Endothelial cell of umbilical vein (primary cell): ENCODE results near the gene MAN2A1. TPM values are rescaled to one million over a fixed set of nuclear protein-coding genes. Genes with fewer than 3 reads are reported as not detected.

ENCODE experiments used
- BruUV-seq: library from RNA; stranded (reverse); fragments of 400-500 nt; replicated peaks from 2 replicates; lab custom pipeline; 2021; lab: Mats Ljungman, UMichigan
- CTCF ChIA-PET: fragments of 300-600, 350-600 bp; sonication (Branson Sonifier 250); formaldehyde crosslinking; loops from one replicate; lab custom pipeline; 2021; ENCODE audit warnings: antibody characterized with exemption, inconsistent platforms; lab: Charles Lee
- POLR2A ChIA-PET: fragments of 300-600, 350-600 bp; sonication (Branson Sonifier 250); formaldehyde crosslinking; loops from one replicate; lab custom pipeline; 2021; ENCODE audit warnings: antibody characterized with exemption, inconsistent platforms; lab: Charles Lee
- DNase-seq: peaks from one replicate; pipeline ENCODE4 v3.0.0-alpha.2; 2011; ENCODE audit warnings: low read depth, low spot score
- FAIRE-seq: peaks from 2 replicates; lab custom pipeline; 2011; peaks lifted over from hg19 to GRCh38; lab: Jason Lieb, UNC
- H2AFZ ChIP-seq: 2 replicates; pipeline ENCODE4 v1.6.0; 2012; ENCODE audit warnings: low read depth, low read length, control low read depth, inconsistent platforms
- H3K27ac ChIP-seq: 2 replicates; pipeline ENCODE4 v1.5.1; 2011; ENCODE audit warnings: low read depth, mild to moderate bottlenecking, control low read depth, low read length, moderate library complexity; ENCODE audit not compliant: insufficient read depth
- H3K27me3 ChIP-seq, 2 experiments: 2 replicates each; pipeline versions ENCODE4 v1.6.0 to v1.6.1; 2011; ENCODE audit warnings: low read length in 2 of 2, mixed read lengths in 1 of 2; ENCODE audit not compliant: control insufficient read depth in 2 of 2, insufficient read depth in 2 of 2
- H3K36me3 ChIP-seq, 2 experiments: 2 replicates in 1 of 2; 3 replicates in 1 of 2; pipeline ENCODE4 v1.5.1; 2011; ENCODE audit warnings: low read length in 2 of 2, mild to moderate bottlenecking in 1 of 2, moderate library complexity in 1 of 2; ENCODE audit not compliant: control insufficient read depth in 2 of 2, insufficient read depth in 2 of 2; ENCODE audit errors: extremely low read depth in 1 of 2
- H3K4me1 ChIP-seq: 3 replicates; pipeline ENCODE4 v1.5.1; 2011; ENCODE audit warnings: mild to moderate bottlenecking, low read length; ENCODE audit not compliant: control insufficient read depth, insufficient read depth; ENCODE audit errors: extremely low read depth
- H3K4me2 ChIP-seq: 2 replicates; pipeline ENCODE4 v1.6.1; 2011; ENCODE audit warnings: low read length, control low read depth, mixed read lengths; ENCODE audit not compliant: insufficient read depth
- H3K4me3 ChIP-seq, 3 experiments: fragments of 200-600 bp in 1 of 3; sonication (generic), shearing (Covaris generic) in 1 of 3; replicated peaks in 1 of 3; 2 replicates each; pipeline ENCODE4 v1.5.1; 2011 to 2016; ENCODE audit warnings: control low read depth in 3 of 3, low read length in 3 of 3, mild to moderate bottlenecking in 2 of 3, inconsistent platforms in 1 of 3, low read depth in 1 of 3, moderate library complexity in 1 of 3; ENCODE audit not compliant: insufficient read depth in 1 of 3
- H3K79me2 ChIP-seq: 2 replicates; pipeline ENCODE4 v1.6.0; 2012; ENCODE audit warnings: low read length, inconsistent platforms; ENCODE audit not compliant: control insufficient read depth, insufficient read depth
- H3K9ac ChIP-seq: replicated peaks from 2 replicates; pipeline ENCODE3; 2011; ENCODE audit warnings: low read length, control low read depth; ENCODE audit not compliant: insufficient read depth; ENCODE audit errors: extremely low read depth
- H3K9me1 ChIP-seq: replicated peaks from 3 replicates; pipeline ENCODE4 v1.6.0; 2011; ENCODE audit warnings: mild to moderate bottlenecking, low read length; ENCODE audit not compliant: control insufficient read depth, insufficient read depth; ENCODE audit errors: extremely low read depth
- H3K9me3 ChIP-seq: replicated peaks from 2 replicates; pipeline ENCODE4 v1.5.1; 2012; ENCODE audit warnings: low read length, inconsistent platforms; ENCODE audit not compliant: control insufficient read depth, insufficient read depth
- H4K20me1 ChIP-seq: replicated peaks from 2 replicates; pipeline ENCODE3; 2011; ENCODE audit warnings: mild to moderate bottlenecking, low read length; ENCODE audit not compliant: control insufficient read depth, insufficient read depth; ENCODE audit errors: extremely low read depth
- FOS ChIP-seq: IDR thresholded peaks from 2 replicates; pipeline ENCODE4 v1.6.1; 2011; ENCODE audit warnings: mild to moderate bottlenecking, low read length, moderate library complexity, borderline replicate concordance; ENCODE audit not compliant: insufficient read depth
- GATA2 ChIP-seq: IDR thresholded peaks from 2 replicates; pipeline ENCODE4 v1.7.0; 2011; ENCODE audit warnings: low read depth, mild to moderate bottlenecking, moderate library complexity, mixed read lengths, low read length; ENCODE audit not compliant: insufficient read length, insufficient read depth
- JUN ChIP-seq: IDR thresholded peaks from 2 replicates; pipeline ENCODE4 v1.6.1; 2011; ENCODE audit warnings: borderline replicate concordance, low read depth; ENCODE audit not compliant: insufficient read length, insufficient read depth
- POLR2A ChIP-seq: IDR thresholded peaks from 2 replicates; pipeline ENCODE4 v1.6.1; 2012; ENCODE audit warnings: low read depth, mild to moderate bottlenecking, control low read depth, low read length
- dilution Hi-C: fragments of 300-500 bp; cut with MboI; formaldehyde crosslinking; loops from one replicate; pipeline ENCODE4 v1.15.0; 2019; ENCODE audit warnings: low sequenced_read_pairs; ENCODE audit not compliant: extremely low pct_ligation_motif_present
- intact Hi-C: fragments of 100-400 bp; cut with micrococcal nuclease; formaldehyde crosslinking; loops from one replicate; pipeline ENCODE4 v1.10.0; 2022
- polyA plus RNA-seq, 4 experiments: library from polyadenylated mRNA; depleted of rRNA in 3 of 4; stranded (reverse) in 3 of 4; unstranded in 1 of 4; fragments of >200 nt; gene quantifications; 2 replicates each; pipeline versions ENCODE4 v1.2.1 to v1.2.3, GENCODE V29; 2011 to 2012; ENCODE audit warnings: missing spikeins in 1 of 4
- total RNA-seq: library from RNA; stranded (reverse); gene quantifications from 2 replicates; pipeline ENCODE4 v1.2.3, GENCODE V29; 2021
- TF ChIP-seq, protein P1 (sequence below), 2 donors: IDR thresholded peaks; 1 replicate in 1 of 2; 2 replicates in 1 of 2; pipeline ENCODE4 v1.5.1; 2011; ENCODE audit warnings: low read length in 2 of 2, mild to moderate bottlenecking in 2 of 2, moderate library complexity in 2 of 2, control low read depth in 1 of 2, inconsistent platforms in 1 of 2, low read depth in 1 of 2; ENCODE audit not compliant: insufficient read depth in 1 of 2; ENCODE audit errors: extremely low read depth in 1 of 2
- TF ChIP-seq, protein P2 (sequence below): IDR thresholded peaks from 2 replicates; pipeline ENCODE4 v1.6.1; 2011; ENCODE audit not compliant: insufficient read depth, insufficient read length

The MAN2A1 gene
- total and polyA plus RNA-seq, 2 donors (not counting 3 experiments of a cell fraction or from before 2014, with no cell fraction given), result 20.8 to 54.8 TPM

DNA sequence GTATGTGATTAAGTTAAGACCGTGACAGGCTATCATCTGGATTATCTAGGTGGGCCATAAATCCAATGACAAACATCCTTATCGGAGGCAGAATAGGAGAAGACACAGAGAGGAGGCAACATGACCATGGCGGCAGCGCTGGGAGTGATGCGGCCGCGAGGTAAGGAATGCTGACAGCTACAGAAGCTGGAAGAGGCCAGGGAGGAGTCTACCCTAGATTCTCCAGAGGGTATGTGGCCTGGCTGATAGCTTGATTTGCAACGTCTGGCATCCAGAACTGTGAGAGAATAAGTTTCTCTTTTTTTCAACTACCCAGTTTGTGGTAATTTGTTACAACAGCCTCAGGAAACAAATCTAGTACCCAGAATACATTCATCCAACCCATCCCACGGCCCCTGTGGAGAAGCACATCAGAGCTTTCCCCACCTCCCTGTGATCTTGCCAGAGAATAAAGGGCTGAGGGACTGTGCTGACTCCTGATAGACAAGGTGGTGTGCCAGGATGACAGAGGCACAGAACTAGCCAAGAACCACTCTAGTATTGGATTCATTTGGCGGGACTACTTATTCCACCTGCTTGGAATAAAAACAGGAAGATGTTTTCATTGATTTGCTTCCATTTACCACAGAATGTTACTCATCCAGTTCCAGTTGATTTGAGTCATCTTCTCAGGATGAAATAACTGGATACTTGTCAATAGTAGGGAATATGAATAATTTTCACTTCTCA, 187.4 kb downstream of the MAN2A1 start:
- H2AFZ ChIP-seq, result no peak overlapping the region
- no peak overlapping the region for H3K4me3 ChIP-seq
- POLR2A ChIA-PET, result no interaction called here
- no peaks in the 10 kb centered on the region for H3K79me2 ChIP-seq
- H4K20me1 ChIP-seq, result no peaks in the 10 kb centered on the region
- H3K36me3 ChIP-seq, result no peaks in the 10 kb centered on the region
- CTCF ChIA-PET, result no interaction called here
- no peaks in the 10 kb centered on the region for H3K9me3 ChIP-seq
- no peak overlapping the region for H3K9ac ChIP-seq
- intact Hi-C loops, result no loop called here
- H3K9me1 ChIP-seq, result no peaks in the 10 kb centered on the region
- no peak overlapping the region for H3K27ac ChIP-seq
- DNase-seq (no peak), FAIRE-seq (no peak)
- no peak overlapping the region for H3K4me2 ChIP-seq
- no peaks in the 10 kb centered on the region for H3K27me3 ChIP-seq
- no peaks in the 10 kb centered on the region for H3K4me1 ChIP-seq
- BruUV-seq, result no TSS peak
- dilution Hi-C loops, result no loop called here
- TF ChIP-seq, protein P1, sequence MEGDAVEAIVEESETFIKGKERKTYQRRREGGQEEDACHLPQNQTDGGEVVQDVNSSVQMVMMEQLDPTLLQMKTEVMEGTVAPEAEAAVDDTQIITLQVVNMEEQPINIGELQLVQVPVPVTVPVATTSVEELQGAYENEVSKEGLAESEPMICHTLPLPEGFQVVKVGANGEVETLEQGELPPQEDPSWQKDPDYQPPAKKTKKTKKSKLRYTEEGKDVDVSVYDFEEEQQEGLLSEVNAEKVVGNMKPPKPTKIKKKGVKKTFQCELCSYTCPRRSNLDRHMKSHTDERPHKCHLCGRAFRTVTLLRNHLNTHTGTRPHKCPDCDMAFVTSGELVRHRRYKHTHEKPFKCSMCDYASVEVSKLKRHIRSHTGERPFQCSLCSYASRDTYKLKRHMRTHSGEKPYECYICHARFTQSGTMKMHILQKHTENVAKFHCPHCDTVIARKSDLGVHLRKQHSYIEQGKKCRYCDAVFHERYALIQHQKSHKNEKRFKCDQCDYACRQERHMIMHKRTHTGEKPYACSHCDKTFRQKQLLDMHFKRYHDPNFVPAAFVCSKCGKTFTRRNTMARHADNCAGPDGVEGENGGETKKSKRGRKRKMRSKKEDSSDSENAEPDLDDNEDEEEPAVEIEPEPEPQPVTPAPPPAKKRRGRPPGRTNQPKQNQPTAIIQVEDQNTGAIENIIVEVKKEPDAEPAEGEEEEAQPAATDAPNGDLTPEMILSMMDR (IDR thresholded peaks at IDR 0.05; ENCODE audit: extremely low read depth in 1 of 2, insufficient read depth in 1 of 2, low read depth in 1 of 2, low read length in 2 of 2), result no peak
- peak; percentile 73 for TF ChIP-seq FOS
- no peak for TF ChIP-seq JUN

DNA sequence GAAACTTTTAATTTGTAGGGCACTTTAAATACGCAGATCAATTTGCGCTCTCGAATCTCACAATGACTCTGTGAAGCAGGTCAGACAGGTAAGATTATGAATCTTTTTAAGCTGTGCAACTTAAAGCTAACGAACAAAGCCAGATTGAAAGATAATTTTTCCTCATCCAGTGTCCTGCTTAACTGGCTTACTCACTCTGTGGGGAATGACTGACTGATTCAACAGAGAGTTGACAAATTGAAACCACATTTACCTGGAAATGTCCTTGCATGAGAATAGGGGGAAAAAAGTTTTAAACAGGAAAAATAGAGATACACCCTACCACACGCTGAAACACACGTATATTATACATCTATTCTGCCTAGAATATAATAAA, 187.9 kb downstream of the MAN2A1 start:
- ChIA-PET CTCF (no interaction called here), POLR2A (no interaction called here)
- no peak for FAIRE-seq
- DNase-seq, result no peak
- no peaks in the 10 kb centered on the region for H3K4me1 ChIP-seq
- dilution Hi-C loops, result no loop called here
- no peaks in the 10 kb centered on the region for H3K9me3 ChIP-seq
- H3K4me3 ChIP-seq, result no peak overlapping the region
- no peak overlapping the region for H2AFZ ChIP-seq
- no peak overlapping the region for H3K9ac ChIP-seq
- no peaks in the 10 kb centered on the region for H3K79me2 ChIP-seq
- no peaks in the 10 kb centered on the region for H3K27me3 ChIP-seq
- no peaks in the 10 kb centered on the region for H3K36me3 ChIP-seq
- H3K27ac ChIP-seq, result no peak overlapping the region
- intact Hi-C loops, result no loop called here
- no peak overlapping the region for H3K4me2 ChIP-seq
- TF ChIP-seq, protein P2, sequence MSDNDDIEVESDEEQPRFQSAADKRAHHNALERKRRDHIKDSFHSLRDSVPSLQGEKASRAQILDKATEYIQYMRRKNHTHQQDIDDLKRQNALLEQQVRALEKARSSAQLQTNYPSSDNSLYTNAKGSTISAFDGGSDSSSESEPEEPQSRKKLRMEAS, result no peak
- TF ChIP-seq POLR2A (no peak), GATA2 (no peak), FOS (peak; percentile 10)
- BruUV-seq, result no TSS peak
- H3K9me1 ChIP-seq, result no peaks in the 10 kb centered on the region
- H4K20me1 ChIP-seq, result no peaks in the 10 kb centered on the region
